NT2/D1 (cell line): ENCODE data around the gene LPCAT2.

Experiments used
- YY1 ChIP-seq: IDR thresholded peaks from 2 replicates; pipeline ENCODE4 v1.6.1; 2011; ENCODE audit not compliant: insufficient read length, insufficient read depth
- ZNF274 ChIP-seq: IDR thresholded peaks from 2 replicates; pipeline ENCODE4 v1.6.1; 2011; ENCODE audit warnings: mild to moderate bottlenecking, low read depth, low read length

DNA sequence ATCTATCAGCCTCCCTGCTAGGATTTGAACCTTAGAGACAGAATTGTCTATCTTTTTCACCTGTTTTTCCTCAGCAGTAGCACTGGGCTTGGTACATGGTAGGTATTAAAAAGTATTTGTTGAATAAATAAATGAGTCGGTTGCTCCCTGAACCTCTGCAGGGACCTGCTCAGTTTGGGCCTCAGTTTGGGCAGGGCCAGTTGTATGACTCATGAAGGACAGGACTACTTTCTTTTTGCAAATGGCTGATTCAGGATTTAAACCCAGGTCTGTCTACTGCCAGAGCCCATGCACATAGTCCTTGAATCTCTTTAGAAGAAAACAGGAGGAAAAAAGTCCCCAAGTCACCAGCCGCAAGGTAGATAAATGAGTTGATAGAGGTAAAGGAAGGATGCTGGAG is 26.8 kb upstream of the LPCAT2 start:
- TF ChIP-seq YY1 (no peak), ZNF274 (no peak)
